ENCODE measurements around the gene R3HDM4. TPM values are rescaled to one million over a fixed set of nuclear protein-coding genes. Genes with fewer than 3 reads are reported as not detected.

Gene R3HDM4
- total and polyA plus RNA-seq, 4 donors: 14.1 to 72.4 (median 20.2) TPM

GRCh38 chr19:871446-872265 lies 41.4 kb downstream of the R3HDM4 start:
- TF ChIP-seq MAX (IDR thresholded peaks at IDR 0.05): no peak
- TF ChIP-seq YY1 (IDR thresholded peaks at IDR 0.05): no peak
- TF ChIP-seq RAD21 (IDR thresholded peaks at IDR 0.05): no peak
- TF ChIP-seq, protein P1, sequence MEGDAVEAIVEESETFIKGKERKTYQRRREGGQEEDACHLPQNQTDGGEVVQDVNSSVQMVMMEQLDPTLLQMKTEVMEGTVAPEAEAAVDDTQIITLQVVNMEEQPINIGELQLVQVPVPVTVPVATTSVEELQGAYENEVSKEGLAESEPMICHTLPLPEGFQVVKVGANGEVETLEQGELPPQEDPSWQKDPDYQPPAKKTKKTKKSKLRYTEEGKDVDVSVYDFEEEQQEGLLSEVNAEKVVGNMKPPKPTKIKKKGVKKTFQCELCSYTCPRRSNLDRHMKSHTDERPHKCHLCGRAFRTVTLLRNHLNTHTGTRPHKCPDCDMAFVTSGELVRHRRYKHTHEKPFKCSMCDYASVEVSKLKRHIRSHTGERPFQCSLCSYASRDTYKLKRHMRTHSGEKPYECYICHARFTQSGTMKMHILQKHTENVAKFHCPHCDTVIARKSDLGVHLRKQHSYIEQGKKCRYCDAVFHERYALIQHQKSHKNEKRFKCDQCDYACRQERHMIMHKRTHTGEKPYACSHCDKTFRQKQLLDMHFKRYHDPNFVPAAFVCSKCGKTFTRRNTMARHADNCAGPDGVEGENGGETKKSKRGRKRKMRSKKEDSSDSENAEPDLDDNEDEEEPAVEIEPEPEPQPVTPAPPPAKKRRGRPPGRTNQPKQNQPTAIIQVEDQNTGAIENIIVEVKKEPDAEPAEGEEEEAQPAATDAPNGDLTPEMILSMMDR (IDR thresholded peaks at IDR 0.05; ENCODE audit: low read depth, low read length, missing input control): no peak
- TF ChIP-seq SP1 (IDR thresholded peaks at IDR 0.05): no peak
- TF ChIP-seq FOXA2 (IDR thresholded peaks at IDR 0.05): no peak
- TF ChIP-seq TAF1 (conservative IDR thresholded peaks at IDR 0.05): no peak
- no peak for TF ChIP-seq JUND (IDR thresholded peaks at IDR 0.05)
- no peak for TF ChIP-seq NR2F2 (IDR thresholded peaks at IDR 0.05)
- no peak for TF ChIP-seq HNF4G (IDR thresholded peaks at IDR 0.05)
- no peak for TF ChIP-seq ATF3 (IDR thresholded peaks at IDR 0.05)
- TF ChIP-seq RXRA (IDR thresholded peaks at IDR 0.05): no peak
- no peak for TF ChIP-seq GABPA (IDR thresholded peaks at IDR 0.05 in 1 of 2, conservative IDR thresholded peaks at IDR 0.05 in 1 of 2)
- TF ChIP-seq, protein P2, sequence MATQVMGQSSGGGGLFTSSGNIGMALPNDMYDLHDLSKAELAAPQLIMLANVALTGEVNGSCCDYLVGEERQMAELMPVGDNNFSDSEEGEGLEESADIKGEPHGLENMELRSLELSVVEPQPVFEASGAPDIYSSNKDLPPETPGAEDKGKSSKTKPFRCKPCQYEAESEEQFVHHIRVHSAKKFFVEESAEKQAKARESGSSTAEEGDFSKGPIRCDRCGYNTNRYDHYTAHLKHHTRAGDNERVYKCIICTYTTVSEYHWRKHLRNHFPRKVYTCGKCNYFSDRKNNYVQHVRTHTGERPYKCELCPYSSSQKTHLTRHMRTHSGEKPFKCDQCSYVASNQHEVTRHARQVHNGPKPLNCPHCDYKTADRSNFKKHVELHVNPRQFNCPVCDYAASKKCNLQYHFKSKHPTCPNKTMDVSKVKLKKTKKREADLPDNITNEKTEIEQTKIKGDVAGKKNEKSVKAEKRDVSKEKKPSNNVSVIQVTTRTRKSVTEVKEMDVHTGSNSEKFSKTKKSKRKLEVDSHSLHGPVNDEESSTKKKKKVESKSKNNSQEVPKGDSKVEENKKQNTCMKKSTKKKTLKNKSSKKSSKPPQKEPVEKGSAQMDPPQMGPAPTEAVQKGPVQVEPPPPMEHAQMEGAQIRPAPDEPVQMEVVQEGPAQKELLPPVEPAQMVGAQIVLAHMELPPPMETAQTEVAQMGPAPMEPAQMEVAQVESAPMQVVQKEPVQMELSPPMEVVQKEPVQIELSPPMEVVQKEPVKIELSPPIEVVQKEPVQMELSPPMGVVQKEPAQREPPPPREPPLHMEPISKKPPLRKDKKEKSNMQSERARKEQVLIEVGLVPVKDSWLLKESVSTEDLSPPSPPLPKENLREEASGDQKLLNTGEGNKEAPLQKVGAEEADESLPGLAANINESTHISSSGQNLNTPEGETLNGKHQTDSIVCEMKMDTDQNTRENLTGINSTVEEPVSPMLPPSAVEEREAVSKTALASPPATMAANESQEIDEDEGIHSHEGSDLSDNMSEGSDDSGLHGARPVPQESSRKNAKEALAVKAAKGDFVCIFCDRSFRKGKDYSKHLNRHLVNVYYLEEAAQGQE (IDR thresholded peaks at IDR 0.05): no peak
- no peak for TF ChIP-seq ZBTB33 (IDR thresholded peaks at IDR 0.05)
- no peak for DNase-seq (ENCODE audit: low spot score)
- Histone ChIP-seq H3K27me3 (ENCODE audit: control insufficient read depth in 4 of 4, insufficient read depth in 4 of 4, low read length in 3 of 4) (no peaks in the 10 kb centered on the region), H3K4me3 (ENCODE audit: low read depth in 1 of 3, low read length in 3 of 3) (no peak overlapping the region), H3K27ac (ENCODE audit: low read depth in 1 of 2, low read length in 2 of 2) (no peak overlapping the region), H3K4me1 (ENCODE audit: control insufficient read depth in 4 of 4, insufficient read depth in 4 of 4, low read length in 3 of 4) (no peaks in the 10 kb centered on the region), H3K9ac (ENCODE audit: low read depth in 1 of 2, low read length in 2 of 2) (no peak overlapping the region), H3K36me3 (ENCODE audit: control insufficient read depth in 4 of 4, insufficient read depth in 3 of 4, low read depth in 1 of 4, low read length in 3 of 4) (peaks cover 10 to 50% (median 13%) of the 10 kb centered on the region in 4 donors), H3K9me3 (ENCODE audit: control insufficient read depth in 4 of 4, low read length in 3 of 4) (no peaks in the 10 kb centered on the region)
- WGBS: 94% methylated on average over 24 of the region's 33 CpGs

All from liver (tissue), 9 donors.